GM12873 (cell line): ENCODE results near the gene DHX15.

Source experiments
- CTCF ChIP-seq: IDR thresholded peaks from 2 replicates; pipeline ENCODE4 v1.5.1; 2012; ENCODE audit warnings: low read depth, mild to moderate bottlenecking, moderate library complexity, low read length, control low read depth; ENCODE audit not compliant: insufficient read depth; ENCODE audit errors: missing control alignments

DHX15 gene

GRCh38 chr4:24614881-24615280, 30.5 kb upstream of the DHX15 start:
- no peak for TF ChIP-seq CTCF

- TF ChIP-seq CTCF: no peak
Observed at GRCh38 chr4:24613502-24613901, 29.1 kb upstream of the DHX15 start.

GRCh38 chr4:24611575-24611974, 27.2 kb upstream of the DHX15 start:
- no peak for TF ChIP-seq CTCF

GRCh38 chr4:24607334-24607733, 23.0 kb upstream of the DHX15 start:
- TF ChIP-seq CTCF: no peak

- no peak for TF ChIP-seq CTCF
Observed at GRCh38 chr4:24605216-24605615, 20.9 kb upstream of the DHX15 start.

GRCh38 chr4:24604558-24605214, 20.3 kb upstream of the DHX15 start:
- no peak for TF ChIP-seq CTCF

GRCh38 chr4:24603343-24603742, 19.0 kb upstream of the DHX15 start:
- no peak for TF ChIP-seq CTCF

- no peak for TF ChIP-seq CTCF
Observed at GRCh38 chr4:24601121-24601520, 16.8 kb upstream of the DHX15 start.
